Measurements from ENCODE around the gene PRPF40B. TPM values are rescaled to one million over a fixed set of nuclear protein-coding genes. Genes with fewer than 3 reads are reported as not detected.

Gene PRPF40B
- polyA plus RNA-seq (2012; ENCODE audit: missing spikeins) = 8.9 TPM

DNA sequence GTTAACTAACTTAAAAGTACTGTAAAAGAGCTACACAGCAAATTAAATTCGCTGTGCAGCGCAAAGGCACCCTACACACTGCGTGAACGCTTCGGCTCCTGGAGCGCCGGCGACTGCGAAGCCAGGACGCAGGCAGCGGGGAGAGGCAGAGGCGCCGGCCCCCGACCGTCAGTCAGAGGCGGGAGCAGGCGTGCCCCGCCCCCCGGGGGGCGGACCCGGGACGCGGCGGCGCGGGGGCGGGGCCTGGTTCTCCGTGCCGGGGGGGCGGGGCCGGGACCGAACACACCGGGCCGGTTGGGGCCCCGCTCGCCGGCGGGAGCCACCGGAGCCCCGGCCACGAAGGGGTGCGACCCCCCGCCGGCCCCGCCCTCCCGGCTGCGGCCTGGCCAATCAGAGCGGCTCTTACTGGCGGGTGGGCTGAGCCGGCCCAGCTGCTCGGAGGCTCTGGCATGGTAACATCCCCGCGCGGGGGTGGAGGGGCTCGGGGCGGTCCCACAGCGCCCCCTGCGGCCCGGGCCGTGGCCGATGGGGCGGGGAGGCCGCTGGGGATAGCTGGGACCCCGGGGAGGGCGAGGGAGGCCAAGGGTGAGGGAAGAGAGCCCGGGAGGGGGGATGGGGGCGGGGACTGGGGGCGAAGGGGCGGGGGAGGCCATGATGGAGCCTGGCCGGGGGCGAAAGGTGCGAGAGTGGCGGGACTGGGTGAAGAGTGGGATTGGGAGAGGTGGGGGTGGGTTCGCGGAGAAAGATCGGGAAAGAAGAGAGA lies at the start of gene PRPF40B:
Gene PRPF40B (plus strand): TSS at position 420 of the 763 bp plus-strand sequence. CDS start 30 bp downstream, at position 450.
- TF ChIP-seq POLR2A (IDR thresholded peaks at IDR 0.05; ENCODE audit: low read depth, low read length) = peak; percentile 94
- TF ChIP-seq TAF1 (IDR thresholded peaks at IDR 0.05; ENCODE audit: borderline replicate concordance, low read depth, low read length) = 0 out of 2 replicates have a peak, but pooled peaks have one; percentile 41
- peak; percentile 89 for TF ChIP-seq POLR2AphosphoS5 (IDR thresholded peaks at IDR 0.05; ENCODE audit: low read depth, low read length)
- peak; percentile 81 for FAIRE-seq
- peak; percentile 97 for DNase-seq (ENCODE audit: insufficient read length)

DNA sequence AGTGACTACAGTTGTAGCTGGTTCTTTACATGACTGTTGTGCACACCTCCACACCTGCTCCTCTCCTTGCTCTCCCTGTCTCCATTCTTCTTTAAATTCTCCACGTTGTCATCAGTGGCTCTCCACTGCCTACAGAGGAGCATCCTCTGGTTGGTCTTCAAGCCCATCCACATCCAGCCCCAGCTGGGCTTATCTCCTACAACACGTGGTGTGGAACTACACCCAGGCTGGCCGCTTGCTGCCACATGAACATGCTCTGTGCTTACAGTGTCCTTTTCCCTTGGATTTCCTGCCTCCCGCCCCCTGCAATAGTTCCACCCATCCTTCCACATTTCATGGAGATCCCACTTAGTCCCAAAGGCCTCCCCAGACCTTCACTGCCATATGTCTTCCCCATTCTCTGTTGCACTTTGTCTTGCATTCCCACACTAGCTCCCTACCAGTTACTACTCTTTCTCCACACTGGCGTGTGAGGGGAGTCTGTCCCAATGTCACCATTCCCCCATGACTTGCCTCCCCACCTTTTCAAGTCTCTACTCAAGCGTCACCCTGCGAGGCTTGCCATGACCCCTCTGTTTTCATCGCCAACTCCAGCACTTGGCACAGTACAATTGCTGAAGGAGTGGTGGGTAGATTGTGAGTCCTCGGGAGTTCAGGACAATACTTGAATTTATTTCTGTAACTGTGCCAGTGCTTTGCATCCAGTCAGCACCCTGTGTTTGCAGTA lies 45.6 kb upstream of the PRPF40B start:
- FAIRE-seq (no peak), DNase-seq (ENCODE audit: insufficient read length) (no peak)
- TF ChIP-seq POLR2A (IDR thresholded peaks at IDR 0.05; ENCODE audit: low read depth, low read length) (no peak), POLR2AphosphoS5 (IDR thresholded peaks at IDR 0.05; ENCODE audit: low read depth, low read length) (no peak), TAF1 (IDR thresholded peaks at IDR 0.05; ENCODE audit: borderline replicate concordance, low read depth, low read length) (no peak)

GRCh38 chr12:49578471-49579112 lies 44.8 kb upstream of the PRPF40B start:
- TF ChIP-seq TAF1 (IDR thresholded peaks at IDR 0.05; ENCODE audit: borderline replicate concordance, low read depth, low read length) = no peak
- TF ChIP-seq POLR2A (IDR thresholded peaks at IDR 0.05; ENCODE audit: low read depth, low read length) = no peak
- TF ChIP-seq POLR2AphosphoS5 (IDR thresholded peaks at IDR 0.05; ENCODE audit: low read depth, low read length) = no peak
- FAIRE-seq (no peak), DNase-seq (ENCODE audit: insufficient read length) (no peak)

DNA sequence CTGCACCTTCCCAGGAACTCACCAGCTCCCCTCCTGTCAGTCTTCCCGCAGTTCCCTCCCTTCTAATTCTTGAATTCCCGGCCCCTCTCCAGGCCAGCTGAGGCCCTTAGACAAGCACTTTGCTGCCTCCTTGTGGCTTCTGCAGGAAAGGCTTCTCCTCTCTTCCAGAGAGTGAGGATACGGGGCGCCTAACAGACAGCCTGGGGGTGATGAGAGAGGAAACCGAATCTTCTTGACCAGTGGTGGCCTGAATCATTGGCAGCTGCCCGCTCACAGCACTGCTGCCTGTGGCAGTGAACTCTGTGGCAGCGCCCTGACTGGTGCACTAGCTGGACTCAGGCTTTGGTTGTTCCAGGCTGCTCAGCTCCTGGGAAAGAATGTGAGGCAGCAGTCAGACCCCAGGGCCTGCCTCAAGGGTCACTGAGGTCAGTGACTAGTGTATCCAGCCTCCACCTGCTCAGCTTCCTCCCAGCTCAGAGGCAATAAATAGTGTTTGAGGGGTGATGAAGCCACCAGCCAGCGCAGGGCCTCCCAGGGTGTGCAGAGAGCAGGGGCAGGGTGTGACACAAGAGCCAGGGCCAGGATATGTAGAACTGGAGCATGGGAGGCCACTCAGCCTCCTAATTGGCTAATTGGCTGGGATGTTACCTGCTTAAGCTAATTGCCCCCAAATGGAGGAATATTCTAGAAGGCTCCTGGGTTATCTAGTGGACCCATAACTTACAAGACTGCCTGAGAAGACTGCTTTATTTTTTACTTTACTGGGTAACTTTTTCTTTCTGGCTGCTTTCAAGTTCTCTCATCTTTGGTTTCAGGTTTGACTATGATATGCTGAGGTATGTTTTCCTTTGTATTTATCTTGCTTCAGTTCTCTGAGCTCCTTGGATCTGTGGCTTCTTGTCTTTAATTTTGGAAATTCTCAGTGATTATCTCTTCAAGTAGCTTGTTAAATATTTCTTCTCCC lies 42.5 kb upstream of the PRPF40B start:
- FAIRE-seq = peak; percentile 92
- TF ChIP-seq POLR2A (IDR thresholded peaks at IDR 0.05; ENCODE audit: low read depth, low read length) (no peak), TAF1 (IDR thresholded peaks at IDR 0.05; ENCODE audit: borderline replicate concordance, low read depth, low read length) (no peak), POLR2AphosphoS5 (IDR thresholded peaks at IDR 0.05; ENCODE audit: low read depth, low read length) (no peak)
- peak; percentile 59 for DNase-seq (ENCODE audit: insufficient read length)

GRCh38 chr12:49582201-49582600 lies 41.2 kb upstream of the PRPF40B start:
- peak; percentile 36 for FAIRE-seq
- DNase-seq (ENCODE audit: insufficient read length) = no peak
- TF ChIP-seq POLR2AphosphoS5 (IDR thresholded peaks at IDR 0.05; ENCODE audit: low read depth, low read length) = no peak
- no peak for TF ChIP-seq POLR2A (IDR thresholded peaks at IDR 0.05; ENCODE audit: low read depth, low read length)
- no peak for TF ChIP-seq TAF1 (IDR thresholded peaks at IDR 0.05; ENCODE audit: borderline replicate concordance, low read depth, low read length)

DNA sequence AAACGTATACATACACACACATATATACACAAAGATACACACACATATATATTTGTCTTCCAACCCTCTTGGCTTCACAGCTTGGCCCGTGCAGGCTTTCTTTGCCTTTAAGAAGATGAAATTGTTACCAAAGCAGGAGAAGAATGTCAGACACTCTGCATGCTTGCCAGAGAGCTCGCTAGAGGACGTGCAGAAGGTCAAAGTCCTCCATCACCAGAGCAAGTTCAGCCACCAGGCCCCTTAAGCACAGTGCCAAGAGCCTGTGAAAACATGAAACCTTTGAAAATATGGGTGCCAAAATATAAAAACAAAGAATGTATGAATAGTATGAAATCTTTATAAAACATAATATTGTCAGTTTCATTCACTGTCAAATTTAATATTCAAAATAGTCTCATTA lies 40.5 kb upstream of the PRPF40B start:
- TF ChIP-seq TAF1 (IDR thresholded peaks at IDR 0.05; ENCODE audit: borderline replicate concordance, low read depth, low read length) (no peak), POLR2AphosphoS5 (IDR thresholded peaks at IDR 0.05; ENCODE audit: low read depth, low read length) (no peak), POLR2A (IDR thresholded peaks at IDR 0.05; ENCODE audit: low read depth, low read length) (no peak)
- FAIRE-seq (no peak), DNase-seq (ENCODE audit: insufficient read length) (no peak)

DNA sequence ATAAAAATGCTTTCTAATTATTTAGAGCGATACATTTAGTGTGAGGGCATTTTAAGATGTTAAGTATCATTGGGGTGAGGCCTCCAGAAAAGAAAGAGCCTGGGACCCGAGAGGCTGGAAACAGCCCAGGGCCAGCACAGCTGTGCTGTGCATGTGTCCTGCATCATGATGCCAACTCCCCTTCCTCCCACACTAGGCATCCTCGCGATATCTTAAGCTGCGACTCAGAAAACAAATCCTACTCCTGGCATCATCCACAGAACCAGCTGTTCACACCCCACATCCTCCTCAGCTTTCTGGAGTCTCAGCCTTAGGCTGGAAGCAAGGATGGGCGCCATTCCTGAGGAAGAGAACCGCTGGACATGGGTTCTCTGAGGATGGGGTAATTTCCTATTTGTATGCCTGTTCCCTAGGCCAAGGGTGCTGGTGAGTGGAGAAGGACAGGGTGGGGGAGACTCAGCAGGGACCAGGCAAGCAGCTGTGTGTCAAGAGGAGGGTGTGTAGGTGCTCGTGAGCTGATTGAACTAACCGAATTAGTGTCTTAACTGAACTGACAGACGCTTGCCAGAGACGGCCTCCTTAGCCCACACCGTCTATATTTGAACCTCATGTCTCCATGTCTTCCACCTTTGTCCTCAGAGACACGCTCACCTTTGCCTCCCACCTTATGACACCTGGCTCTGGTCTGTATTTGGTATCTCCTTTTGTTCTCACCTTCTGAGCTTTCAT lies 39.8 kb upstream of the PRPF40B start:
- DNase-seq (ENCODE audit: insufficient read length) = no peak
- FAIRE-seq = no peak
- TF ChIP-seq POLR2AphosphoS5 (IDR thresholded peaks at IDR 0.05; ENCODE audit: low read depth, low read length) (no peak), POLR2A (IDR thresholded peaks at IDR 0.05; ENCODE audit: low read depth, low read length) (no peak), TAF1 (IDR thresholded peaks at IDR 0.05; ENCODE audit: borderline replicate concordance, low read depth, low read length) (no peak)

DNA sequence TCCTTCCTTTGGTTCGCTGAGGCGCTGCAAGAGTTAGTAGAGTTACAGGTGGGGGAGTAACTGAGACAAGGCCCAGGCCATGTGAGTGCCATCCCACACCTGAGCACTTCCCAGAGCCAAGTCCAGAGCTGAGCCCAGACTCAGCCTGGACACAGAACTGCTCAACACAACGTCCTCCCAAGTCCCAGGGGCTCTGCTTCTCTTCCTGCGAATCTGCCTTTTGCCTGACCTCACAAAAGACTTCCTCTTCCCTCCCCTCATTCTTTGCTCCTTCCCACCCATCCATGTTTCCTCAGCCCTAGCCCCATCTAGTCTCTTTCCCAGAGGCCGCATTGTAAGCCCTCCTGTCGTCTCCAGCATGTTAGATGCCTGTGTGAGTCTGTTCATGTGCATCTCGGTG lies 38.8 kb upstream of the PRPF40B start:
- FAIRE-seq (no peak), DNase-seq (ENCODE audit: insufficient read length) (no peak)
- no peak for TF ChIP-seq TAF1 (IDR thresholded peaks at IDR 0.05; ENCODE audit: borderline replicate concordance, low read depth, low read length)
- no peak for TF ChIP-seq POLR2A (IDR thresholded peaks at IDR 0.05; ENCODE audit: low read depth, low read length)
- TF ChIP-seq POLR2AphosphoS5 (IDR thresholded peaks at IDR 0.05; ENCODE audit: low read depth, low read length) = no peak

DNA sequence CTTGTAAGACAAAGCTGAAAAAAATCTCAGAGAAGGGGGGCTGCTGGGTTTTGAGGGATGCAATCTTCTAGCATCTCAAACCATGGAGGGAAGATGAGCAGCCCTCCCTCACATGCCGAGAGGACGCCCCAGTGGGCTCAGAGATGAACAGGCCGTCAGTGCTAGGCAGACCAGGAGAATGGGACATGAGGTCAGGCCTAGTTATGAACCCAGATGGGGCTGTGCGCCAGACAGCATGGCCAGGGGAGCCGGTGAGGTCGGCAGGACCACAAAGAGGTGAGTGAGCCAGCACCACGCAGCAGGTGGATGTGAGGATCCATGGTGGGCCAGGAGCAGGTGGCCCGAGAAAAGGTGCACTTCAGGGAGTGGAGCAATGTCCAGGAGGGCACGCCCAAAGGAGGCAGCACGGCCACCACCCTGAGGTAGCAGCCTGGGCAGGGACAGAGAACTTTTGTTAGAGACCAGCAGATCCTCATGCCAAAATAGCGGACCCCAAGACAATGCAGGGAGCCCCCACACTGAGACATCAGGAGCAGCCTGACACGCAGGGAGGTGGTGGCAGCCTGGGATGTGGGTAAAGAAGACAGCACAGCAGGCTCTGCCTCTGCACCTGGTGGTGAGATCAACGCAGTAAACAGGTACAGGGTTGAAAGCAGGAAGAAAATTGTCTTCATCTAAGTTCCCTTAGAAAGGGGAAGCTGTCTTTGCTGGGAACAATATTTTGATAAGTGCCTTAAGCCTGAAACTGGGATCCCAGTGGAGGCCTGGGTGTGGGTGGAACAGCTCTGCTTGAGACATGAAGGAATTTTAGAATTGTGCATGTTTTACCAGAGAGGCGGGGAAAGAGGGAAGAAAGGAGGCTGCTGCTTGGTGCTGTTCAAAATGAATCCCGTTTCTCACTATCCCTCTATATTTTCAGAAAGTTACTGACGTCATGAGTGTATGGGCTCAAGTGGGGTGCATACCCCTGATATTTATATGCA lies 37.6 kb upstream of the PRPF40B start:
- FAIRE-seq = no peak
- TF ChIP-seq POLR2A (IDR thresholded peaks at IDR 0.05; ENCODE audit: low read depth, low read length) (no peak), TAF1 (IDR thresholded peaks at IDR 0.05; ENCODE audit: borderline replicate concordance, low read depth, low read length) (no peak), POLR2AphosphoS5 (IDR thresholded peaks at IDR 0.05; ENCODE audit: low read depth, low read length) (no peak)
- no peak for DNase-seq (ENCODE audit: insufficient read length)
